AG04450 (cell line): Measurements from ENCODE around the gene ZNF140. TPM values are rescaled to one million over a fixed set of nuclear protein-coding genes. Genes with fewer than 3 reads are reported as not detected.

Experiments used
- CTCF ChIA-PET: fragments of 300-600, 350-600 bp; formaldehyde crosslinking; extraction: SDS; loops from one replicate; lab custom pipeline; 2022; ENCODE audit warnings: antibody characterized with exemption, inconsistent platforms; lab: Charles Lee
- POLR2A ChIA-PET: fragments of 350-600 bp; formaldehyde crosslinking; extraction: SDS; loops from one replicate; lab custom pipeline; 2021; ENCODE audit warnings: antibody characterized with exemption, inconsistent platforms; lab: Yijun Ruan, JAX
- DNase-seq: peaks from one replicate; pipeline ENCODE4 v3.0.0-alpha.2; 2011; ENCODE audit warnings: low read depth, low spot score
- H3K27ac ChIP-seq: one replicate; pipeline ENCODE4 v1.5.1; 2012; ENCODE audit warnings: low read depth, low read length, control low read depth
- H3K27me3 ChIP-seq: one replicate; pipeline ENCODE4 v1.6.0; 2012; ENCODE audit warnings: low read length; ENCODE audit not compliant: control insufficient read depth, insufficient read depth
- H3K4me3 ChIP-seq: 2 replicates; pipeline ENCODE4 v1.5.1; 2011; ENCODE audit warnings: mild to moderate bottlenecking, low read depth, low read length, control low read depth
- H3K9me3 ChIP-seq: 2 replicates; pipeline ENCODE4 v1.5.1; 2012; ENCODE audit warnings: low read length; ENCODE audit not compliant: control insufficient read depth, insufficient read depth
- polyA plus RNA-seq: library from polyadenylated mRNA; depleted of rRNA; stranded (reverse); fragments of >200 nt; gene quantifications from 2 replicates; pipeline ENCODE4 v1.2.3, GENCODE V29; 2011
- TF ChIP-seq, protein P1 (sequence below): IDR thresholded peaks from 2 replicates; pipeline ENCODE4 v1.5.1; 2011; ENCODE audit warnings: low read depth, low read length, control low read depth, inconsistent platforms

Gene ZNF140
- polyA plus RNA-seq, 1 experiment: 21.7 TPM

GRCh38 chr12:133057446-133057845 lies 23.3 kb upstream of the ZNF140 start:
- Histone ChIP-seq H3K4me3 (no peak overlapping the region), H3K9me3 (peaks cover 35% of the 10 kb centered on the region), H3K27ac (no peak overlapping the region), H3K27me3 (no peaks in the 10 kb centered on the region)
- no peak for DNase-seq
- TF ChIP-seq, protein P1, sequence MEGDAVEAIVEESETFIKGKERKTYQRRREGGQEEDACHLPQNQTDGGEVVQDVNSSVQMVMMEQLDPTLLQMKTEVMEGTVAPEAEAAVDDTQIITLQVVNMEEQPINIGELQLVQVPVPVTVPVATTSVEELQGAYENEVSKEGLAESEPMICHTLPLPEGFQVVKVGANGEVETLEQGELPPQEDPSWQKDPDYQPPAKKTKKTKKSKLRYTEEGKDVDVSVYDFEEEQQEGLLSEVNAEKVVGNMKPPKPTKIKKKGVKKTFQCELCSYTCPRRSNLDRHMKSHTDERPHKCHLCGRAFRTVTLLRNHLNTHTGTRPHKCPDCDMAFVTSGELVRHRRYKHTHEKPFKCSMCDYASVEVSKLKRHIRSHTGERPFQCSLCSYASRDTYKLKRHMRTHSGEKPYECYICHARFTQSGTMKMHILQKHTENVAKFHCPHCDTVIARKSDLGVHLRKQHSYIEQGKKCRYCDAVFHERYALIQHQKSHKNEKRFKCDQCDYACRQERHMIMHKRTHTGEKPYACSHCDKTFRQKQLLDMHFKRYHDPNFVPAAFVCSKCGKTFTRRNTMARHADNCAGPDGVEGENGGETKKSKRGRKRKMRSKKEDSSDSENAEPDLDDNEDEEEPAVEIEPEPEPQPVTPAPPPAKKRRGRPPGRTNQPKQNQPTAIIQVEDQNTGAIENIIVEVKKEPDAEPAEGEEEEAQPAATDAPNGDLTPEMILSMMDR: no peak
- CTCF ChIA-PET: no interaction called here
- POLR2A ChIA-PET: no interaction called here

DNA sequence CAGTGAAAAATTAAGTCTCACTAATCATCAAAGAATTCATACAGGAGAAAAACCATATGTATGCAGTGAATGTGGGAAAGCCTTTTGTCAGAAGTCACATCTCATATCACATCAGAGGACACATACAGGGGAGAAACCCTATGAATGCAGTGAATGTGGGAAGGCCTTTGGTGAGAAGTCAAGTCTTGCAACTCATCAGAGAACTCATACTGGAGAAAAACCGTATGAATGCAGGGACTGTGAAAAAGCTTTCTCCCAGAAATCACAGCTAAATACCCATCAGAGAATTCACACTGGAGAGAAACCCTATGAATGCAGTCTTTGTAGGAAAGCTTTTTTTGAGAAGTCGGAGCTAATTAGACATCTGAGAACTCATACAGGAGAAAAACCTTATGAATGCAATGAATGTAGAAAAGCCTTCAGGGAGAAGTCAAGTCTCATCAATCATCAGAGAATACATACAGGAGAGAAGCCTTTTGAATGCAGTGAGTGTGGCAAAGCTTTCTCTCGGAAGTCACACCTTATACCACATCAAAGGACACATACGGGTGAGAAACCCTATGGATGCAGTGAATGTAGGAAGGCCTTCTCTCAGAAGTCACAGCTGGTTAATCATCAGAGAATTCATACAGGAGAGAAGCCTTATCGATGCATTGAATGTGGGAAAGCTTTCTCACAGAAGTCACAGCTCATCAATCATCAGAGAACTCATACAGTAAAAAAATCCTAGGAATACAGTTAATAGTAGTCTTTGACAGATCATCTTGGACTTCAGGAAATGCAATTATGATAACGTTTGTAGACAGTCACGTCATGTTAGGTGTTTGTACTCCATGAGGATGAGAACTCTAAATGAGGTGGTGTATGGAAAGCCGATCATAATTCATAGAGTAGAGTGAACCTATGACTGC lies 22.3 kb upstream of the ZNF140 start:
- Histone ChIP-seq H3K27ac (no peak overlapping the region), H3K27me3 (no peaks in the 10 kb centered on the region), H3K9me3 (peaks cover 34% of the 10 kb centered on the region), H3K4me3 (no peak overlapping the region)
- ChIA-PET CTCF (no interaction called here), POLR2A (no interaction called here)
- TF ChIP-seq, protein P1: no peak
- no peak for DNase-seq

DNA sequence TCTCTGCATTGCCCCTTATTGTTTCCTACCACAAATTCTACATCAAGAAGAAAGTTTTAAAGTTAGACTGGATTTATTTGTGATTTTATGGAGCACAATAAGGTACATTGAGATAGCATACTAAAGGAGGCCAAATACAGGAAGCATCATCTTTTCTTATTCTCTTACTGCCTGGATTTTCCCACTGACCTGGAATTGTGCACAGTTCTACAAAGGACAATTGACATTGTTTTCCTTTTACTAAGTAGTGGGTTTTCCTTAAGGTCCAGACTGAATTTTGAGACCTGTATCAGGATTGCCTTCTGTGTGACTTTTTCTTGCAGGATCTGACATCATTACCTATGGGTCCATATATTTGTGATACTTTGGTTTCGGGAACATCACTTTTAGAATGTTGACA lies 18.8 kb upstream of the ZNF140 start:
- no peaks in the 10 kb centered on the region for H3K27me3 ChIP-seq
- TF ChIP-seq, protein P1: no peak
- H3K4me3 ChIP-seq: no peak overlapping the region
- no peak overlapping the region for H3K27ac ChIP-seq
- DNase-seq: no peak
- peaks cover 51% of the 10 kb centered on the region for H3K9me3 ChIP-seq
- ChIA-PET CTCF (no interaction called here), POLR2A (no interaction called here)

- H3K27me3 ChIP-seq: no peaks in the 10 kb centered on the region
- no peak overlapping the region for H3K4me3 ChIP-seq
- CTCF ChIA-PET: no interaction called here
- POLR2A ChIA-PET: no interaction called here
- H3K9me3 ChIP-seq: peaks cover 52% of the 10 kb centered on the region
- TF ChIP-seq, protein P1: no peak
- no peak for DNase-seq
- H3K27ac ChIP-seq: no peak overlapping the region
Measured at GRCh38 chr12:133063556-133063955, 17.2 kb upstream of the ZNF140 start.

- DNase-seq: no peak
- ChIA-PET CTCF (no interaction called here), POLR2A (no interaction called here)
- Histone ChIP-seq H3K27ac (no peak overlapping the region), H3K27me3 (no peaks in the 10 kb centered on the region), H3K9me3 (peaks cover 53% of the 10 kb centered on the region), H3K4me3 (no peak overlapping the region)
- TF ChIP-seq, protein P1: no peak
Measured at GRCh38 chr12:133073836-133074235, 6.9 kb upstream of the ZNF140 start.
